Small intestine (tissue), 7 donors: ENCODE results near the gene DPP8. TPM values are rescaled to one million over a fixed set of nuclear protein-coding genes. Genes with fewer than 3 reads are reported as not detected.

Experiments
- DNase-seq, 2 donors: peaks; one replicate each; pipeline versions ENCODE4 v3.0.0 to v3.0.0-alpha.2; 2013
- FAIRE-seq: peaks from 2 replicates; lab custom pipeline; 2012; peaks lifted over from hg19 to GRCh38; lab: Jason Lieb, UNC
- H3K27ac ChIP-seq, 3 donors: one replicate each; pipeline ENCODE4 v1.5.1; 2013; ENCODE audit warnings: low read length in 2 of 3, mild to moderate bottlenecking in 2 of 3, control low read depth in 1 of 3, inconsistent platforms in 1 of 3, low read depth in 1 of 3, moderate library complexity in 1 of 3
- H3K27me3 ChIP-seq, 3 donors: one replicate each; pipeline ENCODE4 v1.6.1; 2013; ENCODE audit warnings: low read length in 3 of 3, inconsistent platforms in 1 of 3; ENCODE audit not compliant: control insufficient read depth in 3 of 3, insufficient read depth in 3 of 3
- H3K36me3 ChIP-seq, 3 donors: one replicate each; pipeline ENCODE4 v1.6.1; 2013; ENCODE audit warnings: low read length in 3 of 3, inconsistent platforms in 1 of 3, low read depth in 1 of 3, mild to moderate bottlenecking in 1 of 3, moderate library complexity in 1 of 3; ENCODE audit not compliant: control insufficient read depth in 3 of 3, insufficient read depth in 2 of 3
- H3K4me1 ChIP-seq, 3 donors: one replicate each; pipeline ENCODE4 v1.6.1; 2013; ENCODE audit warnings: low read length in 2 of 3, inconsistent platforms in 1 of 3, low read depth in 1 of 3, mild to moderate bottlenecking in 1 of 3, moderate library complexity in 1 of 3; ENCODE audit not compliant: control insufficient read depth in 3 of 3, insufficient read depth in 2 of 3
- H3K4me3 ChIP-seq, 3 donors: one replicate each; pipeline ENCODE4 v1.5.1; 2013; ENCODE audit warnings: low read length in 3 of 3, control low read depth in 1 of 3, inconsistent platforms in 1 of 3, low read depth in 1 of 3, mild to moderate bottlenecking in 1 of 3, moderate library complexity in 1 of 3
- H3K9me3 ChIP-seq, 2 donors: one replicate each; pipeline ENCODE4 v1.6.1; 2013; ENCODE audit warnings: low read depth in 1 of 2, low read length in 1 of 2; ENCODE audit not compliant: control insufficient read depth in 2 of 2, insufficient read depth in 1 of 2
- WGBS, 3 donors: extraction: QIAGEN DNeasy Blood & Tissue Kit; methylation state at CpG; one replicate each; pipeline ENCODE4 v1.1.7; 2013; 5-methylcytosine and 5-hydroxymethylcytosine counted together
- polyA plus RNA-seq, 4 donors: library from polyadenylated mRNA; stranded (reverse) in 3 of 4; unstranded in 1 of 4; fragments of 200-250 nt in 3 of 4; fragments of 120-200 nt in 1 of 4; gene quantifications; one replicate each; pipeline versions ENCODE4 v1.2.1 to v1.2.3, GENCODE V29; 2013
- donor health status: healthy with polysubstance abuse.
- donor health status: control.
- donor health status: control.
- donor health status: Bipolar disorder and iron deficiency.
- donor health status: healthy.

Gene DPP8
- polyA plus RNA-seq, 4 donors: 9.2 to 32.0 (median 12.2) TPM

DNA sequence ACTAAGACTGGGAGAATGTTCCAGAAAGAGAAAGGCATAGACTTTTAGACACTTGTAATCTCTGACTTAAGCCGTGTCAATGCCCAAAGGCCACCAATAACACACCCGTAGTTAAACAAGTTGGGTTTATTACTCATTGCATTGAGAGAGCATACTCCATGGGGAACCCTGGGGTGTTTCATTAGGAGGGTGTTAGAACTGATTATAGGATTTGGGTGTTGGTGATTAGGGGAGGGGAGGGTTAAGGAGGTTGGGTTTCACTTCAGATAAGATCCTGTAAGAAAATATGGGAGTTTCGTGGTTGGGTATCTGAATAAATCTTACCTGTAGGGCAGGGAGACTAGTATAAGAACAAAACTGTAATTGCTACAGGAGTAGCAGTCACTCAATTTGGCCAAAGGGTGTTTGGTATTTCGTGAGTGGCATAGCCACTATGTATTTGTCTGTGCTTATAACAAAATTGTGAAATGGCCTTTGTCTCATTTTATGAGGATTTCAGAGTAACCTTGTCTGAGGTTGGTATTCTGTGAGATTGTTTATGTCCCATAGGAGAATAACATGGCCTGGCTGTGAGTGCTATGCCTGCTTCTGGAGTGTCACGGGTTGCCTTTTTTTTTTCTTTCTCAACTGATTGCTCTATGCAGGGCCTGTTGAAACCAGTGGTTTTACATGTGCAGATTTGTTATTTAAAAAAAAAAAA is 15.7 kb upstream of the DPP8 start:
- Histone ChIP-seq H3K4me3 (peak overlapping the region in 1 of 3 donors; percentile 4), H3K9me3 (no peaks in the 10 kb centered on the region), H3K27ac (peak overlapping the region in 2 of 3 donors; percentile 39 to 81), H3K4me1 (peaks cover 0 to 25% (median 8%) of the 10 kb centered on the region in 3 donors), H3K27me3 (no peaks in the 10 kb centered on the region), H3K36me3 (peaks cover 0 to 9% (median 0%) of the 10 kb centered on the region in 3 donors)
- DNase-seq (peak; percentile 67 to 69), FAIRE-seq (no peak)
- WGBS, 3 donors: 30 to 64% (median 45%) methylated on average over 5 of the region's 5 CpGs

DNA sequence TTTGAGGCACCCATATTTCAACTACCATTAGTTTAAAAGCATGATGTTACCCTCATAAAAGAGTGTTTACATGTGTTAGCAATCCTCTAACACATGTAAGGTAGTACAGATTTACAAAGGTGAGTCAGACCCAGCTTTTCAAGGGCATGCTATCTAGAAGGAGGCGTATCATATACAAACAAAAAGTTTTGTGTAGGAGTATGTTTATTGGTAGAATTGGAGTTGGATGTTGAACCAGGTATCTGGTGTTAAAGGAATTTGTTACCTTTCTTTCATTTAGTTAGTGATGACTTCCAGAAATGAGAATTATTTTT is 15.2 kb upstream of the DPP8 start:
- H3K4me1 ChIP-seq: peaks cover 0 to 25% (median 8%) of the 10 kb centered on the region in 3 donors
- no peaks in the 10 kb centered on the region for H3K27me3 ChIP-seq
- H3K9me3 ChIP-seq: no peaks in the 10 kb centered on the region
- 6 to 35% (median 15%) methylated on average over 1 of the region's 1 CpG for WGBS, 3 donors
- H3K27ac ChIP-seq: peak overlapping the region in 1 of 3 donors; percentile 81
- FAIRE-seq (no peak), DNase-seq (peak in 1 of 2 donors; percentile 57)
- no peak overlapping the region for H3K4me3 ChIP-seq
- H3K36me3 ChIP-seq: peaks cover 0 to 9% (median 0%) of the 10 kb centered on the region in 3 donors

DNA sequence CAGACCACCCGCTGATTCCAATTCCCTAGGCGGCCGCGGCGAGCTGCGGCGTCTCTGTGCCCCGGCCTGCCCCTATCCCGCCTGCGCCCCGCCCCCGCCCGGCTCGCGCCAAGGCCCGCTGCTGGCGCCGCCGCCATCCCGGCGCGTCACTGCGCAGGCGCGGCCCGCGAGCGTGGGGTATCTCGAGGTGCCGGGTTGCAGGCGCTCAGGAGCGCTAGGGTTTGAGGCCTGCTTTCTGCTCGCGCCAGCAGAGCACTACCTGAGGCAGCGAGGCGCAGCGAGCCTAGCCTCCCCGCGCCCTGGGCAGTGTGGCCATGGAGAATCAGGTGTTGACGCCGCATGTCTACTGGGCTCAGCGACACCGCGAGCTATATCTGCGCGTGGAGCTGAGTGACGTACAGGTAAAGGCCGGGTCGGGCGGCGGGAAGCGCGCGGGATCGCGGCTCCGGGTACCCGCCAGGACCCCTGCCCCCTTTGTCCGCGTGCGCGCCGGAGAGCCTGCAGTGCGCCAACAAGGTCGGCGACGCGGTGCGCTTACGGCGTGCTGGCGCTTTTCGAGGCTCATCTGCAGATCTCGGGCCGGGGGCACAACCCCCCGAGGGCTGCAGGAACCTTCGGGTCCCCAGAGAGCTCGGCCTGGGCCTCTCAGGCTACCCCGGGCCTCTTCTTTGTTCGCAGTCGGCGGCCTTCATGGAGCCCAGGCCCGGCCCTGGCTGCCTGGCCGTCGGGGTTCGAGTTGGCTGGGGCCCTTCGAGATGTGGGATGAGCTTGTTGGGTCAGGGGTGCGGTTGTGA is 13.0 kb upstream of the DPP8 start, which contains the start of gene HACD3:
TSS of gene HACD3 (plus strand) at position 146 of the 794 bp plus-strand sequence. CDS start at position 315, 169 bp downstream.
- FAIRE-seq (no peak), DNase-seq (peak; percentile 84 to 92)
- H3K4me3 ChIP-seq: peak within 1 kb of the TSS; percentile 55 to 79 (median 65)
- peaks cover 0 to 22% (median 8%) of the 10 kb centered on the region in 3 donors for H3K4me1 ChIP-seq
- no peaks in the 10 kb centered on the region for H3K27me3 ChIP-seq
- H3K27ac ChIP-seq: peak within 1 kb of the TSS; percentile 59 to 86 (median 85)
- H3K36me3 ChIP-seq: peaks cover 0 to under 1% (median 0%) of the 10 kb centered on the region in 3 donors
- H3K9me3 ChIP-seq: no peaks in the 10 kb centered on the region
- WGBS, 3 donors: 0 to 1% (median 0%) methylated on average over 85 to 88 of the region's 88 CpGs

DNA sequence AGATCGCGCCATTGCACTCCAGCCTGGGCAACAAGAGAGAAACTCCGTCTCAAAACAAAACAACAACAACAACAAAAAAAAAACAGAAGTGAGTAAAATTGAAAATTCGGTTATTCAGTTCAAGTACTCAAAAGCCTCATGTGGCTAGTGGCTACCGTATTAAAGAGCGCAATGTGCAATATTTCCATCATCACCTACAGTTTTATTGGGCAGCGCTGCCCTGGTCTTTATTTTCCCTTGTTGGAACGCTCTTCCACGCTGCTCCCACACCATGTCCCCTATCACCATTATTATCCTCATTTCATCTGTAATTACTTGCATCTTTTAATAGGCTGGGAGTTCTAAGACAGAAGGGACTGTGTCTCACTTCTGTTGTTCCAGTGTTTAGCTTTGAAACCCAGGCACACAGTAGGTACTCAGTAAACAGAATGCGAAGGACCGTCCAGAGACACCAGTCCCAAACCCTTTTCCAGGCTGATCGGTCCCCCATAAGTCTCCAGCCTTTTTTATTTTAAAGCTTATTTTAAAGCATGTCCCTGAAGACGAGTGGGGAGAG is 12.4 kb upstream of the DPP8 start:
- Histone ChIP-seq H3K27me3 (no peaks in the 10 kb centered on the region), H3K4me1 (peaks cover 0 to 21% (median 8%) of the 10 kb centered on the region in 3 donors), H3K4me3 (peak overlapping the region in 2 of 3 donors; percentile 65 to 79), H3K36me3 (no peaks in the 10 kb centered on the region), H3K9me3 (no peaks in the 10 kb centered on the region), H3K27ac (peak overlapping the region in 1 of 3 donors; percentile 70)
- no peak for DNase-seq
- FAIRE-seq: no peak
- WGBS, 3 donors: 52% methylated on average over 13 of the region's 13 CpGs

DNA sequence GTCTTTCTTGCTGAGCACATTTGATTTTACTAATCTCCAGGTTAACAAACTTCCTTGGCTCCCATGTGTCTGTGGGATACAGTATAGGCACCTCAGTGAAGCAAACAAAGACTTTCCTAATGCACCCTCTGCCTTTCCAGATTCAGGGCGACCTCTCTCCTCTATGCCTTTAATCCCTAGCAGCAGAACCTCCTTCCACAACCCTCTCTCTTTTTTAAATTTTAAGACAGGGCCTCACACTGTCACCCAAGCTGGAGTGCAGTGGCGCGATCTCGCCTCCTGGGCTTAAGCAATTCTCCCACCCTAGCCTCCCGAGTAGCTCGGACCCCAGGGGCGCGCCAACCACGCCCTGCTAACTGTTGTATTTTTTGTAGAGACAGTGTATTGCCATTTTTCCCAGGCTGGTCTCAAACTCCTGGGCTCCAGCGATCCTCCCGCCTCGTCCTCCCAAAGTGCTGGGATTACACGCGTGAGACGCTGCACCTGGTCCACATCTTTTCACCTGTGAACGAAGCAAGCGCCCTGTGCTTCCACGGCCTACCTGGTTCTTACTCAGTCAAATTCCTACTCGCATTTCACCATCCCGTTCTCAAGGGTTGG is 11.1 kb upstream of the DPP8 start:
- no peak for FAIRE-seq
- H3K36me3 ChIP-seq: no peaks in the 10 kb centered on the region
- no peak for DNase-seq
- 93 to 96% (median 94%) methylated on average over 20 of the region's 20 CpGs for WGBS, 3 donors
- H3K27ac ChIP-seq: no peak overlapping the region
- peaks cover 0 to 16% (median 8%) of the 10 kb centered on the region in 3 donors for H3K4me1 ChIP-seq
- H3K9me3 ChIP-seq: no peaks in the 10 kb centered on the region
- H3K4me3 ChIP-seq: no peak overlapping the region
- no peaks in the 10 kb centered on the region for H3K27me3 ChIP-seq

DNA sequence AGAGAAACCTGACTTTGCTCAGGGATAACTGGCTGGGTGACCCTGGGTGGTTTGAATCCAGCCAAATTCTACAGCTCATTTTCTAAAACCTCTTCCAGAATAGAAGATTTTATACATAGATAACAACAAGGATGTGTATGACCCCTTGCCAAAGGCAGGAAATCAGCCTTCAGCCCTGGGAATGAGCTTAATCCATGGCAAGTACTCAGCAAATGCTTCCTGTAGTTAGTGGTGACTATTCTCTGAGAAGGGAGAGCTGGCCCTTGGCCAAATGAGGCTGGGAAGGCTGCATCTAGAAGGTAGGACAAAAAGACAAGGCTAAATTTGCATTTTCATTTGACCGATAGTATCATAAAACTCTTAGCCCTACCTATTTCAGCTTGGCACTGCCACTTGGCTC is 8.1 kb upstream of the DPP8 start:
- Histone ChIP-seq H3K4me1 (no peaks in the 10 kb centered on the region), H3K36me3 (no peaks in the 10 kb centered on the region), H3K9me3 (no peaks in the 10 kb centered on the region), H3K4me3 (no peak overlapping the region), H3K27me3 (no peaks in the 10 kb centered on the region), H3K27ac (no peak overlapping the region)
- DNase-seq (no peak), FAIRE-seq (no peak)
- 73 to 100% (median 78%) methylated on average over 1 of the region's 1 CpG for WGBS, 3 donors

DNA sequence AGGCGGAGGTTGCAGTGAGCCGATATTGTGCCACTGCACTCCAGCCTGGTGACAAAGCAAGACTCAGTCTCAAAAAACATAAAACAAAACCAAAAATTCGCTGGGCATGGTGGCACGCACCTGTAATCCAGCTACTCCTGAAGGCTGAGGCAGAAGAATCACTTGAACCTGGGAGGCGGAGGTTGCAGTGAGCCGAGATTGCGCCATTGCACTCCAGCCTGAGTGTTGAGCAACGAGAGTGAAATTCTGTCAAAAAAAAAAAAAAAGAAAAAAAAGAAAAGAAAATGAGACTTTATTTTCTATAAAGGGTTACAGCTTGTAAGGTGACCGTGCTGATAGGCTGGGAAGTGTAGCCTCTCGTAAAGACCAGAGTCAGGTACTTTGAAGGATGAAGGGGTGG is 6.7 kb upstream of the DPP8 start:
- DNase-seq (no peak), FAIRE-seq (no peak)
- Histone ChIP-seq H3K36me3 (no peaks in the 10 kb centered on the region), H3K4me3 (no peak overlapping the region), H3K27me3 (no peaks in the 10 kb centered on the region), H3K4me1 (no peaks in the 10 kb centered on the region), H3K9me3 (no peaks in the 10 kb centered on the region), H3K27ac (no peak overlapping the region)
- 78 to 84% (median 81%) methylated on average over 10 of the region's 10 CpGs for WGBS, 3 donors

DNA sequence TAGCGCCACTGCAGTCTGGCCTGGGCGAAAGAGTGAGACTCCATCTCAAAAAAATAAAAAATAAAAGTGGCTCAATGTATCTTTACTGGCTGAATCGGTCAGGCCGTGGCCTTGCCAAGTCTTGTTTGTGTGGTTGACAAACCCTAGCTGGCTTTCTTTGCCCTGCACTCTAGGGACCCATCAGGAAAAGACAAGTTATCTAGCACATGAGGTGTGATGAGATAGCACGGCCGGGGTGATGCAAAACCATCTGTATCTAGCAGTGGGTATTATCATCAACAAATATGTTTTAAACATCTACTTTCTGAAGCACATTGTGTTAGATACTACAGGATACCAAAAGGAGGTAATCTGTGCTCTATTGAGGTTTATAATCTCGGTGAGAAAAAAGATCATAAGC is 3.9 kb upstream of the DPP8 start:
- FAIRE-seq: no peak
- H3K36me3 ChIP-seq: no peaks in the 10 kb centered on the region
- 88 to 92% (median 91%) methylated on average over 7 of the region's 7 CpGs for WGBS, 3 donors
- H3K4me1 ChIP-seq: peaks cover 0 to 4% (median 3%) of the 10 kb centered on the region in 3 donors
- no peak overlapping the region for H3K27ac ChIP-seq
- H3K9me3 ChIP-seq: no peaks in the 10 kb centered on the region
- no peak overlapping the region for H3K4me3 ChIP-seq
- no peaks in the 10 kb centered on the region for H3K27me3 ChIP-seq
- DNase-seq: no peak
